ENCODE data around the gene POLR1F. TPM values are rescaled to one million over a fixed set of nuclear protein-coding genes. Genes with fewer than 3 reads are reported as not detected.
"Not testable (repeated sequence)": the region's sequence is repeated elsewhere in the genome, so short reads cannot be mapped to it uniquely, and the experiment has no call there.

POLR1F gene
- total and polyA plus RNA-seq, 9 of the 15 experiments (the other 6 are each of a cell fraction or from before 2014, with no cell fraction given): 17.5 to 95.3 (median 32.7) TPM

GRCh38 chr7:19689130-19689529 is 19.7 kb downstream of the POLR1F start:
- H3K9me3 ChIP-seq (replicated peaks; ENCODE audit: control insufficient read depth, insufficient read depth, low read depth, low read length); H3K9me1 ChIP-seq (ENCODE audit: control insufficient read depth, insufficient read depth, low read length); FAIRE-seq; H3K4me2 ChIP-seq (ENCODE audit: insufficient read depth, low read length); H3K27ac ChIP-seq (ENCODE audit: extremely low read depth, low read depth, low read length); H3K4me3 ChIP-seq; ATAC-seq; H3K27me3 ChIP-seq (ENCODE audit: control insufficient read depth in 2 of 2, insufficient read depth in 2 of 2, low read length in 2 of 2); H3K79me2 ChIP-seq (ENCODE audit: control insufficient read depth, insufficient read depth, low read length); BruUV-seq (replicated peaks); H3K9ac ChIP-seq (ENCODE audit: insufficient read depth in 1 of 2, low read depth in 2 of 2, low read length in 2 of 2); POLR2A ChIA-PET; CTCF ChIA-PET (ENCODE audit: low intra/inter-chr PET ratio); H3K4me1 ChIP-seq (replicated peaks in 1 of 2; ENCODE audit: control insufficient read depth in 2 of 2, insufficient read depth in 2 of 2, low read length in 2 of 2); H3K36me3 ChIP-seq (ENCODE audit: control insufficient read depth, insufficient read depth, low read length); intact Hi-C loops (cut with micrococcal nuclease); H4K20me1 ChIP-seq (replicated peaks; ENCODE audit: control insufficient read depth, insufficient read depth, low read length); DNase-seq (ENCODE audit: extremely low read depth in 1 of 4, low spot score in 3 of 4): not testable (repeated sequence)
- H2AFZ ChIP-seq (ENCODE audit: low read depth, low read length): peak overlapping the region; percentile 78
- in situ Hi-C loops (cut with MboI): loop anchor here (25.0 kb wide), 1 partner anchor 2002 kb away; no protein-coding TSS in a partner anchor
- WGBS (ENCODE audit: insufficient coverage, low coverage, missing lambda C conversion rate): 11% methylated on average over 11 of the region's 12 CpGs
- peak; percentile 66 for TF ChIP-seq TFAP4 (CRISPR knock-in tag; IDR thresholded peaks at IDR 0.05; ENCODE audit: borderline replicate concordance)
- TF ChIP-seq L3MBTL2 (IDR thresholded peaks at IDR 0.05): peak; percentile 76
- TF ChIP-seq MNT (conservative IDR thresholded peaks at IDR 0.05): peak in 1 of 2 experiments; percentile 46; a peak in 1 of 4 replicates
- TF ChIP-seq FOXA3 (CRISPR knock-in tag; conservative IDR thresholded peaks at IDR 0.05 in 1 of 2, IDR thresholded peaks at IDR 0.05 in 1 of 2): 0 out of 4 replicates have a peak, but pooled peaks of 1 of the 2 experiments have one; percentile 25
- peak; percentile 50; the same call in 1 of the 2 replicates for TF ChIP-seq MGA (IDR thresholded peaks at IDR 0.05)
- peak; percentile 57 for TF ChIP-seq EGR1 (conservative IDR thresholded peaks at IDR 0.05)
- TF ChIP-seq MAX (CRISPR knock-in tag; IDR thresholded peaks at IDR 0.05): peak; percentile 49; the same call in 1 of the 2 replicates

Data from K562 (cell line).